ENCODE data around the gene HIRIP3.

DNA sequence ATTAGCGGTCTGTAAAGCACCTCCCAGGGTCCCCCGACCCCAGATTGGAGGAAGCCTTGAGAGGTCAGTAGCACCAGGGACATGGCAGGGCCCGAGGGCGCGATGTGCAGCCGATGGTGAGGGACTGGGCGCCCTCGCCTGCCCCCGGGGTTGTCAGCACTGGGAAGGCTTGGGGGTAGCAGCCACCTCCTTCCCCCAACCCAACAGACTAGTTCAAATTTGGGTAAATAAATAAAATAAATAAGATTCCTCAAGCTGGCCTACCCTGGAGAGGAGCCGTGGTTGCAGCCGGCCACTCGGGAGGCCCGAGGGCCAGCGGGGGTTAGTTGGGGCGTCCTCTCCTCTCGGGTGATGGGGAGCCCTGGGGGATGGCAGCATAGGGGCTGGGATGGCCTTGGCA, 29.0 kb upstream of the HIRIP3 start:
- TF ChIP-seq CTCF (conservative IDR thresholded peaks at IDR 0.05): no peak
- no peak for TF ChIP-seq EZH2 (IDR thresholded peaks at IDR 0.05; ENCODE audit: low read depth)

Measured in PC-9 (cell line).